GM19468 (cell line): ENCODE measurements around the gene HAUS6.
"Not testable (repeated sequence)": the region's sequence is repeated elsewhere in the genome, so short reads cannot be mapped to it uniquely, and the experiment has no call there.

Experiments used
- ATAC-seq: cut with Tn5 transposase; IDR thresholded peaks from one replicate; pipeline ENCODE4 v1.9.1; 2021; ENCODE audit warnings: mild to moderate bottlenecking, moderate library complexity, moderate number of reproducible peaks; ENCODE audit not compliant: unreplicated experiment; ENCODE audit errors: extremely low read depth

Gene HAUS6

GRCh38 chr9:19117039-19117716, 14.5 kb upstream of the HAUS6 start:
- no peak for ATAC-seq

- ATAC-seq: no peak
Observed at GRCh38 chr9:19116107-19116790, 13.5 kb upstream of the HAUS6 start.

GRCh38 chr9:19114680-19115270, 12.1 kb upstream of the HAUS6 start:
- no peak for ATAC-seq

- ATAC-seq: no peak
Observed at GRCh38 chr9:19113964-19114679, 11.4 kb upstream of the HAUS6 start.

- not testable (repeated sequence) for ATAC-seq
Observed at GRCh38 chr9:19113064-19113611, 10.4 kb upstream of the HAUS6 start.

- ATAC-seq: no peak
Observed at GRCh38 chr9:19108038-19108437, 5.3 kb upstream of the HAUS6 start.

GRCh38 chr9:19104515-19105282, 2.0 kb upstream of the HAUS6 start:
- no peak for ATAC-seq

GRCh38 chr9:19102181-19102630, 498 bp downstream of the HAUS6 start:
- ATAC-seq: no peak

- no peak for ATAC-seq
Observed at GRCh38 chr9:19101203-19101602, 1.5 kb downstream of the HAUS6 start.

GRCh38 chr9:19097431-19097830, 5.3 kb downstream of the HAUS6 start:
- not testable (repeated sequence) for ATAC-seq

- ATAC-seq: no peak
Observed at GRCh38 chr9:19087106-19088000, 15.4 kb downstream of the HAUS6 start.

GRCh38 chr9:19085295-19085694, 17.4 kb downstream of the HAUS6 start:
- ATAC-seq: no peak

- no peak for ATAC-seq
Observed at GRCh38 chr9:19074836-19075235, 27.9 kb downstream of the HAUS6 start.

- no peak for ATAC-seq
Observed at GRCh38 chr9:19074229-19074628, 28.5 kb downstream of the HAUS6 start.

- ATAC-seq: no peak
Observed at GRCh38 chr9:19057033-19057432, 45.7 kb downstream of the HAUS6 start.

- ATAC-seq: no peak
Observed at GRCh38 chr9:19050637-19051591, 51.8 kb downstream of the HAUS6 start.

GRCh38 chr9:19049917-19050636, 52.6 kb downstream of the HAUS6 start:
- no peak for ATAC-seq
